GM19395 (cell line): ENCODE results near the gene RPL21.
"Not testable (repeated sequence)": the region's sequence is repeated elsewhere in the genome, so short reads cannot be mapped to it uniquely, and the experiment has no call there.

Experiments
- ATAC-seq: cut with Tn5 transposase; IDR thresholded peaks from one replicate; pipeline ENCODE4 v1.9.1; 2021; ENCODE audit warnings: mild to moderate bottlenecking, moderate library complexity; ENCODE audit not compliant: unreplicated experiment

The RPL21 gene

GRCh38 chr13:27251166-27252091, at the start of gene RPL21:
Gene RPL21 (plus strand): TSS chr13:27251558. CDS start chr13:27253777, 2,219 bp downstream.
- ATAC-seq: peak; percentile 96

GRCh38 chr13:27201661-27202060, 49.7 kb upstream of the RPL21 start:
- no peak for ATAC-seq

GRCh38 chr13:27203186-27203585, 48.2 kb upstream of the RPL21 start:
- no peak for ATAC-seq

GRCh38 chr13:27203854-27204253, 47.5 kb upstream of the RPL21 start:
- no peak for ATAC-seq

GRCh38 chr13:27208514-27208913, 42.8 kb upstream of the RPL21 start:
- no peak for ATAC-seq

GRCh38 chr13:27211271-27211670, 40.1 kb upstream of the RPL21 start:
- no peak for ATAC-seq

- ATAC-seq: no peak
These were observed 39.5 kb upstream of the RPL21 start for GRCh38 chr13:27211771-27212364.

- not testable (repeated sequence) for ATAC-seq
These were observed 38.0 kb upstream of the RPL21 start for GRCh38 chr13:27213386-27213785.

GRCh38 chr13:27217791-27218190, 33.6 kb upstream of the RPL21 start:
- ATAC-seq: not testable (repeated sequence)

GRCh38 chr13:27218861-27219260, 32.5 kb upstream of the RPL21 start:
- not testable (repeated sequence) for ATAC-seq

GRCh38 chr13:27219611-27220010, 31.7 kb upstream of the RPL21 start:
- no peak for ATAC-seq

GRCh38 chr13:27222100-27222499, 29.3 kb upstream of the RPL21 start:
- not testable (repeated sequence) for ATAC-seq

- ATAC-seq: no peak
These were observed 24.4 kb upstream of the RPL21 start for GRCh38 chr13:27226991-27227390.

- ATAC-seq: no peak
These were observed 23.2 kb upstream of the RPL21 start for GRCh38 chr13:27228131-27228530.

- no peak for ATAC-seq
These were observed 21.7 kb upstream of the RPL21 start for GRCh38 chr13:27229642-27230041.

- ATAC-seq: no peak
These were observed 17.4 kb upstream of the RPL21 start for GRCh38 chr13:27233964-27234363.

GRCh38 chr13:27236478-27236877, 14.9 kb upstream of the RPL21 start:
- ATAC-seq: no peak

GRCh38 chr13:27242702-27243101, 8.7 kb upstream of the RPL21 start:
- no peak for ATAC-seq

GRCh38 chr13:27245610-27246009, 5.7 kb upstream of the RPL21 start:
- ATAC-seq: no peak

- ATAC-seq: peak; percentile 8
These were observed 559 bp upstream of the RPL21 start for GRCh38 chr13:27250833-27251165.

- no peak for ATAC-seq
These were observed 1.1 kb downstream of the RPL21 start for GRCh38 chr13:27252467-27252866.

- no peak for ATAC-seq
These were observed 5.8 kb downstream of the RPL21 start for GRCh38 chr13:27257233-27257568.
